Measurements from ENCODE around the gene CPXM1. TPM values are rescaled to one million over a fixed set of nuclear protein-coding genes. Genes with fewer than 3 reads are reported as not detected.

The CPXM1 gene
- total and polyA plus RNA-seq, 9 of the 15 experiments (the other 6 are each of a cell fraction or from before 2014, with no cell fraction given) = 0.04 to 1.1 (median 0.37) TPM; not detected in 2

DNA sequence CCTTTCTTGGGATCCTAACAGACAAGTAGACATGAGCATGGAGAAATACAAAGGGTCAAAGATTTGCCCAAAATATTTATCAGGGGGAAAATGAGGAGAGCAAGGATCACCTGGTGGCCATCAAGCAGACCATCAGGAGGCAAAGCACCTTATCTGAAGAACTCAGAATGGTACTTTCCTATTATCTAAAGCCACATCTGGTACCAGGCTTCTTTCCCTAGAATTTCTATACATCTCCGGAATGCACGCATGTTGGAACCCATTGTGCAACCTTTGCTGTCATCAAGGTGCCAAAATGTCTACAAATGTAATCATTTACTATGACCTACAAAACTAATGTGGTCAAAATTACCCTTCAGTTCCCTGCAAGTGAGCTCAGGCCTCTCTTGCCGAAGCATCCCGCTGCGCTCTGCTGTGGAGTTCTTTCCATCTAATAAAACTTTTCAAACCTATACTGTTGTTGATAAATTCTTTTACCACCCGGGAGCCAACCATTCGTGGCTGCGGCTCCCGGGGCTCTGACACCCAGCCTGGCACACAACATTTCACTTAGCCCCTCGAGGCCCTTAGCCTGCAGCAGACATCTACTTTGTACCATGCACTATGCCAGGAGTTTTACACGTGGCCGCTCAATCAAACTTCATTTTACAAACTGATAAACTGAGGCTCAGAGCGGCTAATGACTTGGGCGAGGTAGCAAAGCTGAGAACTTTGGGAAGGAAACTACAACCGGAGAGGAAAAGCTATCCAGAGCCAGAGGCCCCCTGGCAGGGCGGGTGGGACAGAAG, 3.8 kb upstream of the CPXM1 start (continued):
- TF ChIP-seq, protein P1, sequence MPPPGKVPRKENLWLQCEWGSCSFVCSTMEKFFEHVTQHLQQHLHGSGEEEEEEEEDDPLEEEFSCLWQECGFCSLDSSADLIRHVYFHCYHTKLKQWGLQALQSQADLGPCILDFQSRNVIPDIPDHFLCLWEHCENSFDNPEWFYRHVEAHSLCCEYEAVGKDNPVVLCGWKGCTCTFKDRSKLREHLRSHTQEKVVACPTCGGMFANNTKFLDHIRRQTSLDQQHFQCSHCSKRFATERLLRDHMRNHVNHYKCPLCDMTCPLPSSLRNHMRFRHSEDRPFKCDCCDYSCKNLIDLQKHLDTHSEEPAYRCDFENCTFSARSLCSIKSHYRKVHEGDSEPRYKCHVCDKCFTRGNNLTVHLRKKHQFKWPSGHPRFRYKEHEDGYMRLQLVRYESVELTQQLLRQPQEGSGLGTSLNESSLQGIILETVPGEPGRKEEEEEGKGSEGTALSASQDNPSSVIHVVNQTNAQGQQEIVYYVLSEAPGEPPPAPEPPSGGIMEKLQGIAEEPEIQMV (tag; conservative IDR thresholded peaks at IDR 0.05; ENCODE audit: low read depth) = no peak
- 0 out of 2 replicates have a peak, but pooled peaks have one; percentile 58 for TF ChIP-seq DPF2 (IDR thresholded peaks at IDR 0.05)
- TF ChIP-seq NCOR1 (IDR thresholded peaks at IDR 0.05) = peak; percentile 77
- no peak for TF ChIP-seq ZNF134 (CRISPR knock-in tag; conservative IDR thresholded peaks at IDR 0.05)
- TF ChIP-seq FOXM1 (IDR thresholded peaks at IDR 0.05; ENCODE audit: low read depth) = peak; percentile 58
- no peak for TF ChIP-seq FOXM1 (CRISPR knock-in tag; IDR thresholded peaks at IDR 0.05; ENCODE audit: low read depth)
- TF ChIP-seq CBFA2T2 (conservative IDR thresholded peaks at IDR 0.05) = peak; percentile 88
- TF ChIP-seq TEAD4 (IDR thresholded peaks at IDR 0.05; ENCODE audit: low read length) = peak; percentile 91
- no peak for TF ChIP-seq TEAD4 (CRISPR knock-in tag; IDR thresholded peaks at IDR 0.05; ENCODE audit: borderline replicate concordance)
- TF ChIP-seq TAL1 (IDR thresholded peaks at IDR 0.05) = peak; percentile 92
- TF ChIP-seq TRIM24 (IDR thresholded peaks at IDR 0.05) = peak; percentile 68 to 85
- peak; percentile 87 for TF ChIP-seq CEBPB (tag; IDR thresholded peaks at IDR 0.05)
- TF ChIP-seq STAT5A (IDR thresholded peaks at IDR 0.05; ENCODE audit: borderline replicate concordance, low read length) = peak; percentile 74

All from K562 (cell line).